ENCODE results near the gene OTOR.

GRCh38 chr20:16775961-16776360, 27.8 kb downstream of the OTOR start:
- no peak for TF ChIP-seq JUND (IDR thresholded peaks at IDR 0.05; ENCODE audit: low read length)
- no peak for TF ChIP-seq CTCF (IDR thresholded peaks at IDR 0.05; ENCODE audit: control extremely low read depth in 1 of 3, insufficient read depth in 1 of 3, low read depth in 1 of 3, low read length in 3 of 3)

Measured in H1 (cell line).